Measurements from ENCODE around the gene ADAM17.
"Not testable (repeated sequence)": the region's sequence is repeated elsewhere in the genome, so short reads cannot be mapped to it uniquely, and the experiment has no call there.

ADAM17 gene

GRCh38 chr2:9555297-9556120, at the start of gene ADAM17:
Gene ADAM17 (minus strand): TSS chr2:9555830. CDS start chr2:9555605, 225 bp downstream.
- peak; percentile 93 for DNase-seq (ENCODE audit: low read depth)

- no peak for DNase-seq (ENCODE audit: low read depth)
Measured at GRCh38 chr2:9602412-9602811, 46.8 kb upstream of the ADAM17 start.

- no peak for DNase-seq (ENCODE audit: low read depth)
Measured at GRCh38 chr2:9601397-9601796, 45.8 kb upstream of the ADAM17 start.

- no peak for DNase-seq (ENCODE audit: low read depth)
Measured at GRCh38 chr2:9599430-9599829, 43.8 kb upstream of the ADAM17 start.

- no peak for DNase-seq (ENCODE audit: low read depth)
Measured at GRCh38 chr2:9596621-9597311, 41.1 kb upstream of the ADAM17 start.

- DNase-seq (ENCODE audit: low read depth): no peak
Measured at GRCh38 chr2:9595746-9596145, 40.1 kb upstream of the ADAM17 start.

- not testable (repeated sequence) for DNase-seq (ENCODE audit: low read depth)
Measured at GRCh38 chr2:9595256-9595655, 39.6 kb upstream of the ADAM17 start.

- peak; percentile 62 for DNase-seq (ENCODE audit: low read depth)
Measured at GRCh38 chr2:9594366-9595054, 38.9 kb upstream of the ADAM17 start.

- no peak for DNase-seq (ENCODE audit: low read depth)
Measured at GRCh38 chr2:9593925-9594324, 38.3 kb upstream of the ADAM17 start.

GRCh38 chr2:9592699-9593098, 37.1 kb upstream of the ADAM17 start:
- no peak for DNase-seq (ENCODE audit: low read depth)

GRCh38 chr2:9590641-9591040, 35.0 kb upstream of the ADAM17 start:
- no peak for DNase-seq (ENCODE audit: low read depth)

- DNase-seq (ENCODE audit: low read depth): no peak
Measured at GRCh38 chr2:9586465-9586864, 30.8 kb upstream of the ADAM17 start.

- no peak for DNase-seq (ENCODE audit: low read depth)
Measured at GRCh38 chr2:9585486-9585885, 29.9 kb upstream of the ADAM17 start.

GRCh38 chr2:9584902-9585301, 29.3 kb upstream of the ADAM17 start:
- not testable (repeated sequence) for DNase-seq (ENCODE audit: low read depth)

GRCh38 chr2:9582624-9583023, 27.0 kb upstream of the ADAM17 start:
- DNase-seq (ENCODE audit: low read depth): no peak

GRCh38 chr2:9578467-9579235, 23.0 kb upstream of the ADAM17 start:
- DNase-seq (ENCODE audit: low read depth): no peak

- no peak for DNase-seq (ENCODE audit: low read depth)
Measured at GRCh38 chr2:9574331-9574730, 18.7 kb upstream of the ADAM17 start.

GRCh38 chr2:9573840-9574239, 18.2 kb upstream of the ADAM17 start:
- DNase-seq (ENCODE audit: low read depth): no peak

- DNase-seq (ENCODE audit: low read depth): no peak
Measured at GRCh38 chr2:9573013-9573720, 17.5 kb upstream of the ADAM17 start.

GRCh38 chr2:9570182-9571060, 14.8 kb upstream of the ADAM17 start:
- DNase-seq (ENCODE audit: low read depth): no peak

Data from fibroblast of the conjunctiva (primary cell).